Mucosa of descending colon (tissue), 3 donors: ENCODE results near the gene PFKFB1. TPM values are rescaled to one million over a fixed set of nuclear protein-coding genes. Genes with fewer than 3 reads are reported as not detected.

Experiments
- ATAC-seq: fragments of 200-7000 bp; cut with Tn5 transposase; one replicate; pipeline ENCODE4 v1.9.1; 2020; ENCODE audit warnings: mild to moderate bottlenecking, moderate library complexity
- DNase-seq, 3 donors: peaks; one replicate each; pipeline ENCODE4 v3.0.0-alpha.2; 2020
- H3K36me3 ChIP-seq: fragments of 200-600 bp; one replicate; pipeline ENCODE4 v1.8.0; 2021; ENCODE audit warnings: low read depth, mild to moderate bottlenecking
- H3K4me1 ChIP-seq: fragments of 200-600 bp; one replicate; pipeline ENCODE4 v1.8.0; 2021; ENCODE audit warnings: low read depth, mild to moderate bottlenecking
- H3K4me3 ChIP-seq: fragments of 200-600 bp; one replicate; pipeline ENCODE4 v1.8.0; 2021; ENCODE audit warnings: mild to moderate bottlenecking
- H3K9me3 ChIP-seq: fragments of 200-600 bp; one replicate; pipeline ENCODE4 v1.8.0; 2021; ENCODE audit warnings: mild to moderate bottlenecking
- CTCF ChIP-seq: fragments of 200-600 bp; IDR thresholded peaks from one replicate; pipeline ENCODE4 v1.8.0; 2022; ENCODE audit warnings: antibody characterized with exemption, mild to moderate bottlenecking
- intact Hi-C, 2 donors: fragments of 100-400 bp; cut with DNase I in 1 of 2; cut with micrococcal nuclease in 1 of 2; formaldehyde crosslinking; loops; one replicate each; pipeline versions ENCODE4 v1.11.0 to v1.11.1; 2022; cut with DNase I, micrococcal nuclease
- total RNA-seq, 3 donors: library from RNA; stranded (reverse); fragmentation: NEBNext Ultra II Directional in 2 of 3; extraction: Animal tissue kit (Norgen Biotek cat#: 25700) in 2 of 3; gene quantifications; one replicate each; pipeline versions ENCODE4 v1.2.1 to v1.2.4, GENCODE V29; 2021 to 2023
- donor health status: DM: no; HTN: no; CAD: no; lungs with moderate emphysema.
- donor health status: DM: no; HTN: no; CAD: no.
- donor health status: DM: no; HTN: yes; CAD: no.

The PFKFB1 gene
- total RNA-seq, 3 donors from 2014 or later, result 0.19 to 0.29 TPM; not detected in 1

GRCh38 chrX:54964766-54965497 is 29.1 kb downstream of the PFKFB1 start:
- Histone ChIP-seq H3K36me3 (no peaks in the 10 kb centered on the region), H3K4me1 (no peaks in the 10 kb centered on the region), H3K4me3 (no peak overlapping the region), H3K9me3 (no peaks in the 10 kb centered on the region)
- TF ChIP-seq CTCF, result no peak
- DNase-seq (no peak), ATAC-seq (no peak)
- intact Hi-C loops, result no loop called here

- Histone ChIP-seq H3K4me3 (no peak overlapping the region), H3K36me3 (no peaks in the 10 kb centered on the region), H3K4me1 (no peaks in the 10 kb centered on the region), H3K9me3 (no peaks in the 10 kb centered on the region)
- intact Hi-C loops, result no loop called here
- no peak for TF ChIP-seq CTCF
- DNase-seq, result no peak
- no peak for ATAC-seq
Measured at GRCh38 chrX:54961750-54962149, 32.2 kb downstream of the PFKFB1 start.

GRCh38 chrX:54950730-54951375 is 43.1 kb downstream of the PFKFB1 start:
- H3K36me3 ChIP-seq, result no peaks in the 10 kb centered on the region
- no peak overlapping the region for H3K4me3 ChIP-seq
- TF ChIP-seq CTCF, result no peak
- H3K9me3 ChIP-seq, result no peaks in the 10 kb centered on the region
- no peak for DNase-seq
- no peak for ATAC-seq
- intact Hi-C loops, result no loop called here
- no peaks in the 10 kb centered on the region for H3K4me1 ChIP-seq

DNA sequence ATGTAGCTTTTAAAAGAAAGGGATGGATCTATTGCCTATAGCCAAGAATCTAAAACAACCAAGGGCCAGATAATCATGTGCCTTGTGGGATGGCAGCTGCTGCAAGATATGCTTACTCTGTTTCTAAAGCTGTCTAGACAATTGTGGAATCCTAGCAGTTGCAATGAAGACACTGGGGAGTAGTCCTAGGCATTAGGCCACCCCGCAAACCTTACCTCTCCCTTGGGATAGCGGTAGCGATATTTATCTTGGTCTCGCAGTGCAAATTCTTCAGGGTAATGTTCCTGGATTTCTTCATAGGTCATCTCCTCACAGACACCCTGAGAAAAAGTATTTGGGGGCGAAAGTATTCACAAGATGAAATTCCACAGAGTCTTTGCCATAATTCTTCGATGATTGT is 48.8 kb downstream of the PFKFB1 start:
- TF ChIP-seq CTCF, result no peak
- no peaks in the 10 kb centered on the region for H3K36me3 ChIP-seq
- DNase-seq (no peak), ATAC-seq (no peak)
- no peaks in the 10 kb centered on the region for H3K4me1 ChIP-seq
- no peak overlapping the region for H3K4me3 ChIP-seq
- no peaks in the 10 kb centered on the region for H3K9me3 ChIP-seq
- intact Hi-C loops, result no loop called here

DNA sequence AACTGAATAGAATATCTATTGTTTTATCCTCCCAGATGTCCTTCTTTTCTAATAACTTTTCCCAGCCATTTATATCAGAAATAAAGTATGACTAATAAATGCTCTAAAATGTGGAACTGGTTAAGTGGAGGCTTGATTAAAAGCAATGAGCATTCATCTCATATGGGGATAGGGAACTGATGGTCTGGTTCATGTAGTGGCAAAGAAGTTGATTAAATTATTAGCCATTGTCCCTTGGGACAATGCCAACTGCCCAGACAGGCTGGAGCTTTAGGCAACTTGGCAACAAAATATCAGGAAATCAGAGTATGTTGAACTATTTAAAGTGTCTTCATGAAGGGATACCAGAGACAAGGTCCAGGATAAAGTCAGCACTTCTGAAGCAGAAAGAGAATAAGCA is 49.2 kb downstream of the PFKFB1 start:
- no peak for ATAC-seq
- no peaks in the 10 kb centered on the region for H3K4me1 ChIP-seq
- TF ChIP-seq CTCF, result no peak

More for the DNA sequence above, 49.2 kb downstream of the PFKFB1 start:
- Histone ChIP-seq H3K4me3 (no peak overlapping the region), H3K9me3 (no peaks in the 10 kb centered on the region), H3K36me3 (no peaks in the 10 kb centered on the region)
- DNase-seq, result no peak
- intact Hi-C loops, result no loop called here
